ENCODE data around the gene EVA1B. TPM values are rescaled to one million over a fixed set of nuclear protein-coding genes. Genes with fewer than 3 reads are reported as not detected.

Gene EVA1B
- total and polyA plus RNA-seq, 2 donors (not counting 1 experiment from before 2014, with no cell fraction given), result 0.67 to 2.9 TPM

- H3K27me3 Mint-ChIP-seq, result peaks cover 24% of the 10 kb centered on the region
- no peak for TF ChIP-seq CTCF (IDR thresholded peaks at IDR 0.05)
- no peak for TF ChIP-seq EZH2 (IDR thresholded peaks at IDR 0.05; ENCODE audit: borderline replicate concordance, insufficient read depth, low read depth, low read length, poor library complexity, severe bottlenecking)
- peaks cover 33 to 40% of the 10 kb centered on the region in 2 donors for H3K4me1 ChIP-seq (ENCODE audit: control insufficient read depth in 2 of 2, insufficient read depth in 2 of 2, low read length in 2 of 2)
- no peak overlapping the region for H3K27ac ChIP-seq (ENCODE audit: low read length in 2 of 2)
- peak overlapping the region; percentile 97 for H3K4me2 ChIP-seq (replicated peaks; ENCODE audit: low read depth, low read length, poor library complexity, severe bottlenecking)
- no peak overlapping the region for H3K27ac Mint-ChIP-seq
- H3K27me3 ChIP-seq (replicated peaks in 1 of 4; ENCODE audit: control extremely low read depth in 1 of 4, control insufficient read depth in 3 of 4, insufficient read depth in 4 of 4, low read length in 3 of 4), result peaks cover 0 to 36% (median 12%) of the 10 kb centered on the region in 4 experiments
- peaks cover 8% of the 10 kb centered on the region for H4K20me1 ChIP-seq (ENCODE audit: control insufficient read depth, insufficient read depth, low read length, poor library complexity, severe bottlenecking)
- H3K36me3 ChIP-seq (replicated peaks in 1 of 2; ENCODE audit: control extremely low read depth in 1 of 2, control insufficient read depth in 1 of 2, extremely low read depth in 1 of 2, insufficient read depth in 2 of 2, low read length in 1 of 2), result no peaks in the 10 kb centered on the region
- peak overlapping the region; percentile 71 for H2AFZ ChIP-seq (ENCODE audit: insufficient read depth, low read depth, low read length, poor library complexity, severe bottlenecking)
- 2% methylated on average over 76 of the region's 83 CpGs for WGBS (ENCODE audit: insufficient coverage)
- no peaks in the 10 kb centered on the region for H3K9me3 Mint-ChIP-seq (ENCODE audit: insufficient read depth)
- no peaks in the 10 kb centered on the region for H3K79me2 ChIP-seq (ENCODE audit: control insufficient read depth, insufficient read depth, low read length)
- intact Hi-C loops (cut with micrococcal nuclease), result loop anchor here (1.0 to 5.0 kb wide), 2 partner anchors 17 to 44 kb away; partner anchors contain the start of gene SH3D21
- peak overlapping the region in 4 of 5 experiments; percentile 35 to 65 (median 60) for H3K4me3 ChIP-seq (ENCODE audit: control extremely low read depth in 1 of 5, extremely low read depth in 1 of 5, insufficient read depth in 1 of 5, low read depth in 2 of 5, low read length in 4 of 5)
- ATAC-seq (ENCODE audit: low read depth) (peak; percentile 29), DNase-seq (peak; percentile 56)
- peak overlapping the region; percentile 82 for H3K4me3 Mint-ChIP-seq
- CTCF ChIA-PET, result interaction anchor here (0.6 to 2.1 kb wide), 9 partner anchors 8 to 475 kb away, joined by 3 to 7 read pairs (median 4); partner anchors contain the start of gene THRAP3
- H3K4me1 Mint-ChIP-seq, result peaks cover 32% of the 10 kb centered on the region
- H3K9ac ChIP-seq (ENCODE audit: low read length), result peak overlapping the region; percentile 71
- POLR2A ChIA-PET, result interaction anchor here (0.7 to 1.2 kb wide), 5 partner anchors 8 to 392 kb away, joined by 3 to 6 read pairs (median 3); partner anchors contain the start of gene SH3D21
- no peaks in the 10 kb centered on the region for H3K9me3 ChIP-seq (ENCODE audit: control extremely low read depth in 1 of 3, control insufficient read depth in 2 of 3, insufficient read depth in 1 of 3, low read length in 2 of 3)
Measured at GRCh38 chr1:36322786-36323635, 434 bp downstream of the EVA1B start.

Data from B cell (primary cell).